ENCODE results near the gene RND3. TPM values are rescaled to one million over a fixed set of nuclear protein-coding genes. Genes with fewer than 3 reads are reported as not detected.

RND3 gene
- total and polyA plus RNA-seq, 9 of the 15 experiments (the other 6 are each of a cell fraction or from before 2014, with no cell fraction given) = 0.22 to 0.64 (median 0.29) TPM; not detected in 4

- no peaks in the 10 kb centered on the region for H4K20me1 ChIP-seq (replicated peaks; ENCODE audit: control insufficient read depth, insufficient read depth, low read length)
- H3K27ac ChIP-seq (ENCODE audit: extremely low read depth, low read depth, low read length) = no peak overlapping the region
- H3K36me3 ChIP-seq (ENCODE audit: control insufficient read depth, insufficient read depth, low read length) = no peaks in the 10 kb centered on the region
- H2AFZ ChIP-seq (ENCODE audit: low read depth, low read length) = no peak overlapping the region
- FAIRE-seq = no peak
- H3K9me3 ChIP-seq (replicated peaks; ENCODE audit: control insufficient read depth, insufficient read depth, low read depth, low read length) = no peaks in the 10 kb centered on the region
- H3K4me1 ChIP-seq (replicated peaks in 1 of 2; ENCODE audit: control insufficient read depth in 2 of 2, insufficient read depth in 2 of 2, low read length in 2 of 2) = no peaks in the 10 kb centered on the region
- ChIA-PET CTCF (ENCODE audit: low intra/inter-chr PET ratio) (no interaction called here), POLR2A (no interaction called here)
- H3K27me3 ChIP-seq (ENCODE audit: control insufficient read depth in 2 of 2, insufficient read depth in 2 of 2, low read length in 2 of 2) = no peaks in the 10 kb centered on the region
- H3K4me3 ChIP-seq = no peak overlapping the region
- 0% methylated on average over 3 of the region's 3 CpGs for WGBS (ENCODE audit: insufficient coverage, low coverage, missing lambda C conversion rate)
- H3K79me2 ChIP-seq (ENCODE audit: control insufficient read depth, insufficient read depth, low read length) = no peaks in the 10 kb centered on the region
- intact Hi-C loops (cut with micrococcal nuclease) = no loop called here
- no TSS peak for BruUV-seq (replicated peaks)
- H3K9me1 ChIP-seq (ENCODE audit: control insufficient read depth, insufficient read depth, low read length) = no peaks in the 10 kb centered on the region
- no peak overlapping the region for H3K4me2 ChIP-seq (ENCODE audit: insufficient read depth, low read length)
- no peak for ATAC-seq
- in situ Hi-C loops (cut with MboI) = no loop called here
- no peak overlapping the region for H3K9ac ChIP-seq (ENCODE audit: insufficient read depth in 1 of 2, low read depth in 2 of 2, low read length in 2 of 2)
- no peak for DNase-seq (ENCODE audit: extremely low read depth in 1 of 4, low spot score in 3 of 4)
- TF ChIP-seq RUNX1 (IDR thresholded peaks at IDR 0.05; ENCODE audit: low read depth) (no peak), NFRKB (IDR thresholded peaks at IDR 0.05; ENCODE audit: low read depth) (no peak), ZNF143 (CRISPR knock-in tag; IDR thresholded peaks at IDR 0.05) (no peak), RFX7 (CRISPR knock-in tag; IDR thresholded peaks at IDR 0.05) (no peak), ZNF217 (CRISPR knock-in tag; IDR thresholded peaks at IDR 0.05) (no peak), ZNF133 (CRISPR knock-in tag; IDR thresholded peaks at IDR 0.05) (no peak), TAF9B (IDR thresholded peaks at IDR 0.05; ENCODE audit: partially characterized antibody) (no peak), ASH1L (IDR thresholded peaks at IDR 0.05; ENCODE audit: borderline replicate concordance, low read depth, partially characterized antibody) (no peak), PREB (CRISPR knock-in tag; IDR thresholded peaks at IDR 0.05) (no peak), CREB3L1 (IDR thresholded peaks at IDR 0.05; ENCODE audit: borderline replicate concordance, low read depth) (no peak), BRF2 (IDR thresholded peaks at IDR 0.05; ENCODE audit: borderline replicate concordance, insufficient read depth, insufficient read length) (no peak), ZNF398 (CRISPR knock-in tag; IDR thresholded peaks at IDR 0.05) (no peak), RBFOX2 (IDR thresholded peaks at IDR 0.05; ENCODE audit: low read depth, low read length) (no peak), SNAPC5 (CRISPR knock-in tag; IDR thresholded peaks at IDR 0.05) (no peak)
These were observed 13.7 kb downstream of the RND3 start for GRCh38 chr2:150473767-150474166.
